NCI-H146 (cell line): Measurements from ENCODE around the gene PCED1B.
"Not testable (repeated sequence)": the region's sequence is repeated elsewhere in the genome, so short reads cannot be mapped to it uniquely, and the experiment has no call there.

Experiments used
- DNase-seq: peaks from one replicate; lab custom pipeline; 2025; lab: John Stamatoyannopoulos, UW

Gene PCED1B

GRCh38 chr12:47088021-47088944 is 8.9 kb downstream of the PCED1B start:
- peak; percentile 87 for DNase-seq

DNA sequence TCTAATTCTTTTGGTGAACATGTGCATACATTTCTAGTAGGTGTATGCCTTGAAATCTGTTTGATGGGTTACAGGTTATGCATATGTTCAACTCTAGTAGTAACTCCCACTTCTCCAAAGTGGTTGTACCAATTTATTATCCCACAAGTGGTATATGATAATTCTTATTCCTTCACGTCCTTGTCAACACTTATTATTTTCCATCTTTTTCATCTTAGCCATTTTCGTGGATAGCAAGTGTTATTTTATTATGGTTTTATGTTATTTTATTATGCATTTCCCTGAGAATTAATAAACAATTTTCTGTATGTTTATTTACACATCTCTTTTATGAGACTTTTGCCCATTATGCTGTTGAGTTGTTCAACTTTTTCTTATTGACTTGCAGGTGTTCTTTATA is 11.6 kb downstream of the PCED1B start:
- DNase-seq: no peak

DNA sequence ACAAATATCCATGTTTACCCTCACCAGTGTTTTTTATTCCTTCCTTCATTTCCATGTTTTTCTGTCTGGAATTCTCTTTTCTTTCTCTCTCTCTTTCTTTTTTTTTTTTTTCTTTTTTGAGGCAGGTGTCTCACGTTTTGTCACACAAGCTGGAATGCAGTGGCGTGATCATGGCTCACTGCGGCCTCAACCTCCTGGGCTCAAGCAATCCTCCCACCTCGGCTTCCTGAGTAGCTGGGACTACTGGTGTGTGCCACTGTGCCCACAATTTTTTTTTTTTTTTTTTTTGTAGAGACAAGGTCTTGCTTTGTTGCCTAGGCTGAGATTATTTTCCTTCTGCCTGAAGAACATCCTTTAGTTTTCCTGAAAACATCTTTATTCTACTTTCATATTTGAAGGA is 15.4 kb downstream of the PCED1B start:
- DNase-seq: peak; percentile 14

DNA sequence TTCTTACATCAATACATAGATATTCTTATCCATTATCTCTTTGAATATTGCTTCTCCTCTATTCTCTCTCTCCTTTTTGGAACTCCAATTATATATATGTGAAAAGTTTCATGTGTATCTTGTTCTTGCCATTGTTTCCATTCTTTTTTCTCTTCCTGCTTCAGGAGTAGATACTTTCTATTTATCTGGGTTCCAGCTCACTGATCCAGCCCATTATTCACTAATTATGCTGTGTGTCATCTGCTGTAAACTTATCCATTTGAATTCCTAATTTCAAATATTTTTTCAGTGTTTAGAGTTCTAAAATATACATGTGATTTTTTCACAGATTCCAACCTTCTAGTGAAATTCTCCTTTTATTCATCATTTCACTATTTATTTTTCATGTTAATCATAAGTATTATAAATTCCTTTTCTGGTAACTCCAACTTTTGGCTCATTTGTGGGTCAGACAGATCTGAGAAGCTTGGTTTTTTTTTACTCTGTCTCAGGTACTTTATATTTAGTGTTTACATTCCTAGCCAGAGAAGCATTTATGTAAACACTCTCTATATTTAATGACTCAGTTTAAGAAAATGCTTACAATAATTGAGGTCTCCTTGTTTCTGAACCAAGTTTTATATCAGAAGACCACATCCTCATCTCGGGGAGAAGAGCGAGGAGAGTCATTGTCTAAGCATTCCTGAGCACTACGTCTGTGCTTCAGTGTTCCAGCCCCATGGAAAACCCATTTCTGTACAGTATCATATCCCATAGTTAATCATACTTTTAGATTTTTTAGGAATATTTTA is 16.2 kb downstream of the PCED1B start:
- DNase-seq: no peak

DNA sequence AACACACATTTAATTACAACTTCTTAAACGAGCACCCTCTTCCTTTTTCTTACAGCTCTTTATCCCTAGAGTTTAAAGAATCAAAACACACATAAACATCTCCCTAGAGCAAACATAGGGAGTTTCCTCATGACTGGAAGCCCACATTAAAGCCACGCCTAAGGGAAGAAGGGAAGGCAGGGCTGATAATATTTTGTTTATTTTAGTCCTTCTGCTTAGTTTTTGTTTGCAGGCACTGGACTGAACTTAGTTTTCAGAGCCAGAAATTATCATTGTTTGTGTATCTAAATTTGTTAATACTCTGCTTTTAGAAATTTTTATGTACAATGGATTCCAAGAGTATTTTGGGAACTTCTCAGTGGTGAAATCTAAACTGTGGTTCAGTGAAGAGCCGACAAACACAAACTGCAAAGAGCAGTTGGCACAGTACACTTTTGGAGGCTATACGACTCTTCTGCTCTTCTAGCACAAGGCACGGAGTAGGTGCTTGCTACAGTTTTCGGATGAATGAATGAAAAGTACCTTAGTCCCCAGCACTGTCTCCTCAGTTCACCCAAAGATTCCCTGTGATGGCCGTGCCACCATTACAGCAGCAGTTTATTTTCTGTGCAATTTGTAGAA is 18.0 kb downstream of the PCED1B start:
- no peak for DNase-seq

DNA sequence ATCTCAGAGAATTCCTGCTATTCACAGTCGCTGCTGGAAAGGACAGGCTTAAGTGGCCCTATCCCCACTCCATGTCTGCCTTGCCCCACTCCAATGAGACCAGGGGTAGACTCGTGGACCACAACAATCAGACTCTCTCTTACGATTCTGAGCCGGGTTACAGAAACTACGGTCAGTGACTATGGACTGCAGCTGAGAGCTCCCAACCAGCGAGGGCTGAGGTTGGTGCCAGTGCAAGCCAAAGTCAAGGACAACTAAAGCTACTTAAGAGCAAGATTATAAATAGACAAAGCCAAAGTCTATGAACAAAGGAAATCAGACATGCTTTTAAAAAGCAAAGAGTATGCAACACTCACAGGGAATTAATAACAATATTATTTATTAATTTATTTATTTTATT is 18.7 kb downstream of the PCED1B start:
- DNase-seq: no peak

DNA sequence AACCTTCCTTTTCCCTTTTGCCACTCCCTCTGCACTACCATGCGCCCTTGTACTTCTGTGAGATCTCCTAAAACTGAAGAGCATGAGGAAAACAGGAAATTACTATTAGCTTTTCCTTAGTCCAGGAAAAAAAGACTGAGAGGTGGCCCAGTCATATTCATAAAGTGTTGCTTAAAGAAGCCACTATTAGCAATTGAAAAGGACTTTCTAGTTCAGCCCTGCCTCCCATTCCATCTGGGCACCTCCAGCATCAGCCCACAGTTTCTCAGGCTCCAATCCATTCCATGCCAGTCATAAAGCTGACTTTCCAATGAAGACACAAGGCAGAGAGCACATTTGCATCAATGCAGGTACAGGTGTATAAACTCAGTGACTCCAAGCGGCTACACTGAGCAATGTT is 20.2 kb downstream of the PCED1B start:
- no peak for DNase-seq

DNA sequence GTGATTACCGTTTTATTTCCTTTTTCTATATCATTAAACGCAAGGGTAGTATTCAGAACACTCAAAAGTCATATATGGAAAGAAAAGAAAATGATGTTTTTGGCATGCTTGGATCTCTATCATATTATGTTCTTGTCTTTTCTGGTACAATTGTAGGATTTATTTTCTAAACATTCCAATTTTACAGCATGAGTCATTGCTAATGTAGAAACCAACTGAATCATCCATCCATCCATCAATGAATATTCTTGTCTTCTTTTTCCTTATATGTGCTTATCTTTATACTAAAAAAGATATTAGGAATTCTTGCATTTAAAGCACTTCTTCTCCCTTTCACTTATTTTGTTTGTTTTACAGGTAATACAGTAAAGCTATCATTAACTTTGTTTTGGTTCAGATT is 20.7 kb downstream of the PCED1B start:
- no peak for DNase-seq

DNA sequence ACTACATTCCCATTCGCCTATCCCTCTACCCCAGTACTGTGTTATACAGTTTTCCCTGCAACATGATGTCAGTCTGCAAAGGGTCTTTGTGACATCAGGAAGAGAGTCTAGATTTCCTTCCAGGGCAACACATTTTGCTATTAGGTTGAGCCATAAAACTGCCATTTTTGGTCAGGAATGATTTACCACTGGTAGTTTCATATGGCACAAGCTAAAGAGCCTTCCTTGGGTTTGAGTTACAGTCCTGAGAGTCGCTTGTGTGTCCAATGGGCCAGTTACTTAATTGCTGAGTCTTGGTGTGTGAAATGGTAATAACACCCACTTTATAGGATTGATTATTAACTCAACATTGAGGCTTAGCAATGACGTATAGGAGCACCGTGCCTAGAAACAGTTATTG is 23.0 kb downstream of the PCED1B start:
- no peak for DNase-seq

GRCh38 chr12:47102845-47103651 is 23.6 kb downstream of the PCED1B start:
- DNase-seq: no peak

DNA sequence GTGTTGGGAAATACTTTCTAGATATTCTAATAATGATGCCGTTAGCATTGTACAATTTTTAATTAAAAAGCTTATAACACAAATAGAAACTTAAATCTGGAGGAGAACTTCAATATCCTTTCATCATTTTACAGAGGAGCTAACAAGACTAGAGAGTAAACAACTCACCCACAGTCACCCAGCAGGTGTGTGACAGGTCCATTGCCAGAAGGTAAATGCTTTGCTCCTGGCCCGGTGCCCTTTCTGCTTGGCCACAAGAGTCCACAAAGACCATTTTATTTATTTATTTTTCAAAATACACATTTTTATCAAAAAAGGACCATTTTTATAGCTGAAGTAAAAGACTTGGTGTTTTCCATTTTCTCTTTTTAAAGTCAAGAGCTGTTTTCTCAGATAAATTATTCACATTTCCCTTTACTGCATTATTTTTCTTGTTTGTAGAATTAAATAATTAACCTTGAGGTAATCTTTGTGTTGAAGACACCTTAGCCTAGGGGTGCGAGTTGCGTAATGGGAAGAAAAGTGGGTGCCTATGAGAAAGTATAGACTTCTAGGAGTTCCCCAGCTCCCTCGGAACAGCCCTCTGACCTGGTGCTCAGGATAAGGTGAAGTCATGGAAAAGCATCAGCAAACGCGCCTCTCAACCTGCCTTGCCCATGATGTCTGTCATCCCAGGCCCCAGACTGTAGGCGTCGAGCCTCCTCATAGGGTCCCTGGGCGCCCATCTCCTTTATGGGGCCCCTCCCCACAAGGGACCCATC is 26.7 kb downstream of the PCED1B start:
- DNase-seq: peak; percentile 67

DNA sequence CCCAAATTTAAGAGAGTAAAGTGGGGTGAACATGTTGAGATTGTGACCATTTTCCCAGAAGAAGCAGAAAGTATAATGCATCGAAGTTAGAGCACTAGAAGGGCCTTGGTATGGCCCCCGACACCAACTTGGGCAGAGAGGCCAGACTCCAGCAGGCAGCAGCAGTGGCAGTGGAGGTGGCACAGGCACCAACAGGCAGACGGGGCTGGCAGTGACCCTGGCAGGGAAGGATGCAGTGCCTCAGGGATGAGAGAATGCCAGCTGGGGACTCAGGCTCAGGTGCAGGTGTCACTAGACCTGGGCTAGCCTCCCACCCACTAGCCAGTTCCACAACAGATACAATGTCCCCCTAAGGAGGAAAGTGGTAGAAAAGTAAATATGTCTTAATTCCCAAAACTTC is 28.0 kb downstream of the PCED1B start:
- DNase-seq: no peak

DNA sequence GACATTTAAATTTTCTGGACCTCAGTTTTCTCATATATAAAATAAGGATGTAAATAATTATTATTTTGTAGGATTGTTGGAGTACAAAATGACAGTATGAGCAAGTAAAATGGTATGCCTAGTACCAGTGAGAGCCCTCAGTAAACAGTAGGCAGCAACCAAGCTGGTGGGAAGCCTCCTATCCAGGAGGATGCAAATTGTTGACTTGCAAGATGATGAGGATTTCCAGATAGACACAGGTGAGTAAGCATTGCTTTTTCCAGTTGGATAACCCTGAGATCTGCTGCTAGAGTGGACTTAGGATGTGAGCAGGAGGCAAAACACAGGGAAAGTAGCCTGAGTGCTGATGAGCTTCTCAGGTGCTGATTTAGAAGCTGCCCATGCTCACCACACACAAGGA is 28.5 kb downstream of the PCED1B start:
- DNase-seq: peak; percentile 14

- DNase-seq: no peak
Observed at GRCh38 chr12:47110011-47110541, 30.7 kb downstream of the PCED1B start.

DNA sequence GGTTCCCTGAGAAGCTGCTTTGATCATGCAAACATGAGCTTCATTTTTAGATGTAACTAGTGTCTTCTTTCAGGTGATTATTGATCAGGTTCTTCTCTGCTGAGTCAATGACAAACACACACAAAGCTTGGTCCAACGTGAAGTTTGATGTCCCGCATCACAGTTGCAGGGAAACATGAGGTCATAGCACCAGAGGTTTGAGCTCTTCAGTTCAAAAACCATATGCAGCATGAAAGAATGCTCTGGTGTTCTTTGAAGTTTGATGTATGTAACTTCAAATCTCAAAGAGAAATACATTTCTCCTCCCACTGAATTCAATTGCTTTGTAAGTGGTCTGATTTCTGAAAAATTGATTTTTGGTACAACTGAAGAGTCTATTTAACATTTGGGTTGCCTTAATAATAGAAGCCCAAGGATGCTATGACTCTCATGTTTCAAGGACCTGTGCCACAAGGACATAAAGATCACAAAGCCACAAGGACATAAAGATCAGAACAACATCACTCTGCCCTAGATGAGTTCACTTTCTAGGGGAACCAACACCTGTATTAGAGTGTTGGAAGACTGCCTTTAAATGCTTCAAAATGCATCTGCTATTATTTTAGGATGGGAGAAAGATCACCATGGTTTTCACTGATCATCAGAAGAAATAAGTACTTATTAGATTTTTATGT is 31.4 kb downstream of the PCED1B start:
- no peak for DNase-seq

DNA sequence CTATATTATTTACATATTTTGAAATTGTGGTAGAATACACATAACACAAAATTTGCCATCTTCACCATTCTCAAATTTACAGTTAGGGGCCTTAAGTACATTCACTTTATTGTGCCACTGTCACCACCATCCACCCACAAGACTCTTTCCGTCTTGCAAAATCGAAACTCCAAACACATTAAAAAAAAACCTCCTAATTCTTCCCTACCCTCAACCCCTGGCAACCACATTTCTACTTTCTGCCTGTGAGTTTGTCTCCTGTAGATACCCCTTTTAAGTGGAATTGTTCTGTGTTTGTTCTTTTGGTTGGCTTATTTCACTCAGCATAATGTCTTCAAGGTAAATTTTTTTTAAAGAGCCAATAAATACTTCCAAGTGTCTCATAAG is 32.0 kb downstream of the PCED1B start:
- DNase-seq: no peak

GRCh38 chr12:47111854-47112253 is 32.4 kb downstream of the PCED1B start:
- no peak for DNase-seq

DNA sequence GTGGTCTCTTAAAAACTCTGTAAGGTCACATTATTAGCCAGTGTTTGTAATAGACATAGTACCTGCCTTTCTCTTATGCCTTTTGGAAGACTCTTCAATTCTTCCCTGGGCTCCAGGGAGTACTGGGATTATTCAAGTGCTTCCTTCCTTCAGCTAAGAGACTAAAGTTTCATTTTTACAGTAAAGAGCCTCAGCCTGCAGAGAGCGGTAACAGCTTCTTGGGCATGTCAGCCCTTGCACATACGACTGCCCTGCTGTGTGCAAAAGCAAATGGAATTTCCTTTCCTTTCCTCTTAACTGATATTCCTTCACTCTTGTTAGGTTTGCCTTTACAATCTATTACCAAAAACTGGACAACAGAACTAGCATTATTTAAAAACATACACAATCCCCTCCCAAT is 33.3 kb downstream of the PCED1B start:
- DNase-seq: no peak

DNA sequence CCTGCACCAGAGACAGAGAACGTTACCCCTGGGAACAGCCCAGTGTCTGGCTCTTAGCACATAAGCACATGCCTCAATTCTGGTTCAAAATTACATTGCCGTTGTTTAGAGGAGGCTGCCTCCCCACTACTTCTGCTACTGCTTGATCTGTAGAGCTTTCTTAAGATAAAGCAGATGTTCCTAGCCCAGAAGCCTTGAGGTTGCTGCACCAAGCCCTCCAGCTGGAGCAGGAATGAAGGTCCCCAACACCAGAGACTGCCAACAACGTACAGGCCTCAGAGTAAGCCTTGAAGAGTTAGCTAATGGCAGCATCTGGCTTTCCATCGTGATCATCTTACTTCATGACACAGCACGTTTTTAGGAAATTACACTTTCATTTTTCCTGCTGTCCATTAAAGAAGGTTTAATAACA is 35.1 kb downstream of the PCED1B start:
- DNase-seq: no peak

DNA sequence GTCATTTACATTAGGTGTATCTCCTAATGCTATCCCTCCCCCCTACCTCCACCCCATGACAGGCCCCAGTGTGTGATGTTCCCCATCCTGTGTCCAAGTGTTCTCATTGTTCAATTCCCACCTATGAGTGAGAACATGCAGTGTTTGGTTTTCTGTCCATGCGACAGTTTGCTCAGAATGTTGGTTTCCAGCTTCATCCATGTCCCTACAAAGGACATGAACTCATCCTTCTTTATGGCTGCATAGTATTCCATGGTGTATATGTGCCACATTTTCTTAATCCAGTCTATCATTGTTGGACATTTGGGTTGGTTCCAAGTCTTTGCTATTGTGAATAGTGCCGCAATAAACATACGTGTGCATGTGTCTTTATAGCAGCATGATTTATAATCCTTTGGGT is 37.9 kb downstream of the PCED1B start:
- DNase-seq: not testable (repeated sequence)
